Measurements from ENCODE around the gene NSD1. TPM values are rescaled to one million over a fixed set of nuclear protein-coding genes. Genes with fewer than 3 reads are reported as not detected.

The NSD1 gene
- total RNA-seq, 1 donor from 2014 or later = 178 TPM

DNA sequence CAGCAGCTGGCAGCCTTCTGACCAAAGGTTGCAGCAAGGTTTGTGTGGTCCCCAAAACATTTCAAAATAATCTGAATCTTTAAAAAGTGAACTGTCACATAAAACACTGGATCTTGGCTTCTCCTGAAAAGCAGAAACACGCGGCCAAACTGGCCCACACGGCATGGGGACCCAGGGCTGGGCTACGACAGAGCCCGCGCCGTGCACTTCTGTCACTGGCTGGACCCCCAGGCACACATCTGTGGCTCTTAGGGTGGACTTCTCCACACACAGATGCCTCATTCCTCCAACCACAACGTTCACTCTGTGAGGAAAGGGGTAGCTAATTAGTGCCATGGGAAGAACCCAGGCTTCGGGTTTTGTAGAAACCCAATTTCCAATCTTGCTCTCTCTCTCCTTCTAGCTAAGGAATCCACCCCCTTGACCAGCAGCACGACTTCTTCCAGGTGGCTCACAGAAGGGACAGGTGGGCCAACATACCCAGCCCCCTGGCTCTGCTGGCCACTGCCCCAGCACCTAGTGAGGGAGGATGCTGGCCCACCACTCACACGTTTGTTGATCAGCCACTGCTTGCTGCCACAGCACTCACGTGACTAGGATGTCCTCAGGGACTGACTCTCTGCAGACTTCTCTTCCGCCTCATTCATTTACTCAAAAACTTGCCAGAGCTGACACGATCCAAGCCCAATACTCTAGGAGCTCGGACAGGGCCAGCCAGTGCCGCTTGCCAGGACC is 200.0 kb downstream of the NSD1 start:
- TF ChIP-seq, protein P1, sequence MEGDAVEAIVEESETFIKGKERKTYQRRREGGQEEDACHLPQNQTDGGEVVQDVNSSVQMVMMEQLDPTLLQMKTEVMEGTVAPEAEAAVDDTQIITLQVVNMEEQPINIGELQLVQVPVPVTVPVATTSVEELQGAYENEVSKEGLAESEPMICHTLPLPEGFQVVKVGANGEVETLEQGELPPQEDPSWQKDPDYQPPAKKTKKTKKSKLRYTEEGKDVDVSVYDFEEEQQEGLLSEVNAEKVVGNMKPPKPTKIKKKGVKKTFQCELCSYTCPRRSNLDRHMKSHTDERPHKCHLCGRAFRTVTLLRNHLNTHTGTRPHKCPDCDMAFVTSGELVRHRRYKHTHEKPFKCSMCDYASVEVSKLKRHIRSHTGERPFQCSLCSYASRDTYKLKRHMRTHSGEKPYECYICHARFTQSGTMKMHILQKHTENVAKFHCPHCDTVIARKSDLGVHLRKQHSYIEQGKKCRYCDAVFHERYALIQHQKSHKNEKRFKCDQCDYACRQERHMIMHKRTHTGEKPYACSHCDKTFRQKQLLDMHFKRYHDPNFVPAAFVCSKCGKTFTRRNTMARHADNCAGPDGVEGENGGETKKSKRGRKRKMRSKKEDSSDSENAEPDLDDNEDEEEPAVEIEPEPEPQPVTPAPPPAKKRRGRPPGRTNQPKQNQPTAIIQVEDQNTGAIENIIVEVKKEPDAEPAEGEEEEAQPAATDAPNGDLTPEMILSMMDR (IDR thresholded peaks at IDR 0.05; ENCODE audit: unreplicated experiment) = no peak

DNA sequence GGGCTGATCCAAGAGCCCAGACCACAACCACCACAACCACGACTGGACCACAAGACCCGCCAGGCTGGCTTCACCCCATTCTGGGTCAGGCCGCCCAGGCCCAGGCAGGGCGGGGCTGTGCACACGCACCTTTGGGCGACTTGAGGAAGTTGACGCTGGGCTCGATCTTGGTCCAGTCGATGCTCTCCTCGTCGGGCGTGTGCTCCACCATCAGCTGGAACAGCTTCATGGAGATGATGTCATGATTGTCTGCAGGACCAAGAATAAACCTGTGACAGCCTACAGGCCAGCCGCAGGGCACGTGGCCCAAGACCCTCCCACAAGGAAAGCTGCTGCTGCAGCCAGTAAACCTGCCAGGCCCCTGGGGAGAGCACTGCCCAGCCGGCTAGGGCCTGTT is 200.6 kb downstream of the NSD1 start:
- Mint-ChIP-seq H3K4me1 (ENCODE audit: low read depth) (peaks cover 2% of the 10 kb centered on the region), H3K9me3 (ENCODE audit: low read depth) (no peaks in the 10 kb centered on the region), H3K36me3 (ENCODE audit: insufficient read depth) (peaks cover 37% of the 10 kb centered on the region), H3K27ac (no peak overlapping the region), H3K4me3 (ENCODE audit: low read depth) (no peak overlapping the region), H3K27me3 (no peaks in the 10 kb centered on the region)
- DNase-seq (ENCODE audit: low spot score, unreplicated experiment) = no peak
- TF ChIP-seq, protein P1 (IDR thresholded peaks at IDR 0.05; ENCODE audit: unreplicated experiment) = no peak

More for the DNA sequence above, 200.0 kb downstream of the NSD1 start:
- Mint-ChIP-seq H3K9me3 (ENCODE audit: low read depth) (no peaks in the 10 kb centered on the region), H3K27me3 (no peaks in the 10 kb centered on the region), H3K27ac (no peak overlapping the region), H3K36me3 (ENCODE audit: insufficient read depth) (peaks cover 37% of the 10 kb centered on the region), H3K4me1 (ENCODE audit: low read depth) (peaks cover 2% of the 10 kb centered on the region), H3K4me3 (ENCODE audit: low read depth) (no peak overlapping the region)
- DNase-seq (ENCODE audit: low spot score, unreplicated experiment) = no peak

DNA sequence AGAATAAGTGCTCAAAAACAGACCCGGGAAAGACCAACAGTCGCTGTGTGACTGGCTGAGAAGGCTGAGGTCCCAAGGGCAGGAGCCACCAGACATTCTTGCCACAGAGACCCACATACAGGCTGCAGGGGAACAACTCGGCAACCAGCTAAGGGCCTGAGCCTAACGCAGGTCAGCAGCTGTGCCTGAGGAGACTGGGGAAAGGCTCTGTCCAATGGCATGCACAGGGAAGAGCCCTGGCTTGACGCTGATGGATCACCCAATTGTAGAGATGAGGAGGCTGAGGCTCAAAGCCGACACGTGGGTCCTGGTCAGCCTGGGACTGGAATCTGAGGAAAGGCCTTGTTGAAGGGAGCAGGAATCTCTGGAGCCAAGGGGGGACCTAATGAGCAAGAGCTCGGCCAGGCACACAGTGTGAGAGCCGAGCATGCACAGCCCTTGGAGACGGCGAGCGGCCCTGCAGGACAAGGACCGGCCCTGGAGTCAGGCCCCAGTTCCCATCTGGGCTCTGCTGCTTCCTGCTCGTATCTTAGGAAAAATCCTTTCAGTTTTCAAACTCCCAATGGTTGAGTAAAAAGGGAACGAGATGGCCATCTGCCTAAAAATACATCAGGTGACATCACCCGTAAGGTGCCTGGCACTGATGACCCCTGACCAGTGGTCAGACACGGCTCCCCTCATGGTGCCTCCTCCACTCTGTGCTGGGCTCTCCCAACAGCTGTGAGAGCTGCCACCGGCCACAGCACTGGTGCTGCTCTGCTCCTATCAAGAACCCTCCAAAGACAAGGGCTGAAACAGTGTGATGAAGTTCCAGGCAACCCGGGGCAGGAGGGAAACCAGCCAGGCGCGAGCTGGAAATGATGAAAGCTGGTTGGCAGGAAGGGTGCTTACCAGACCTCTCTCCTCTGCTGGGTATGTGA is 201.5 kb downstream of the NSD1 start:
- peaks cover under 1% of the 10 kb centered on the region for H3K4me1 Mint-ChIP-seq (ENCODE audit: low read depth)
- H3K9me3 Mint-ChIP-seq (ENCODE audit: low read depth) = no peaks in the 10 kb centered on the region
- H3K4me3 Mint-ChIP-seq (ENCODE audit: low read depth) = no peak overlapping the region
- no peak for DNase-seq (ENCODE audit: low spot score, unreplicated experiment)
- H3K27ac Mint-ChIP-seq = no peak overlapping the region
- peaks cover 34% of the 10 kb centered on the region for H3K36me3 Mint-ChIP-seq (ENCODE audit: insufficient read depth)
- no peaks in the 10 kb centered on the region for H3K27me3 Mint-ChIP-seq
- TF ChIP-seq, protein P1 (IDR thresholded peaks at IDR 0.05; ENCODE audit: unreplicated experiment) = no peak

DNA sequence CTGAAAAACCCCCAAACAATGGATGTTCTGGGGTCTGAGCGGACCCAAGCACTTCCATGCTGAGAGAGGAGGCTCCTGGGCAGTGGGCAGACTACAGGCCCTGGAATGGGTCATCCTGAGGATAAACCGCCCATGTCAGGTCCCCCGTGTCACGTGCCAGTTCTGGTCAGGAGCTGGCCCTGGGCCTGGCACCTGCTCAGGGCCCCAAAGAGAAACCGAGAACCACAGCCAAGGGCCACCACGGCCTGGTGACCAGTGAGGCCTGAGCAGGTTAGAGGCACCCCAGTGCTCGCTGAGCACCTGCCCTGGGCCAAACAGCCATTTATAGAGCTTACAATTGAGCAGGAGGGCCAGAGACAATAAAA is 202.1 kb downstream of the NSD1 start:
- TF ChIP-seq, protein P1 (IDR thresholded peaks at IDR 0.05; ENCODE audit: unreplicated experiment) = no peak
- Mint-ChIP-seq H3K27me3 (no peaks in the 10 kb centered on the region), H3K4me3 (ENCODE audit: low read depth) (no peak overlapping the region), H3K27ac (no peak overlapping the region), H3K9me3 (ENCODE audit: low read depth) (no peaks in the 10 kb centered on the region), H3K4me1 (ENCODE audit: low read depth) (no peaks in the 10 kb centered on the region), H3K36me3 (ENCODE audit: insufficient read depth) (peaks cover 28% of the 10 kb centered on the region)
- DNase-seq (ENCODE audit: low spot score, unreplicated experiment) = no peak

DNA sequence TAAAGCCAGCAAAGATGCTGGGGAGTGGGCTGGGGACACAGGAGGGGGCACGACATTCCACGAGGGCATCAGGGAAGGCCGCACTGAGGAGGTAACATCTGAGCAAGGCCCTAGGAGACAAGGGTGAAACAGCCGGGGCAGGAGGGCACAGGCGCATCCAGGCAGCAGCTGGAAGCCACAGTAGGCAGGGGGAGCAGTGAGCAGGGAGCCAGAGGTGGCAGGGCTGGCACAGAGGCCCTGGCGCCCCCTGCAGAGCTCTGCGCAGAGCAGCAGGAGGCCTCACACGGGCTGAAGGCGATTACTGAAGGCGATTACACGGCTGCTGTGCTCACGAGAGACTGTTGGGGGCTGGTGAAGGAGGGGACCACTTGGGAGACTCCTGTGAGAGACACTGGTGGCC is 202.5 kb downstream of the NSD1 start:
- no peak overlapping the region for H3K27ac Mint-ChIP-seq

More for the DNA sequence above, 202.5 kb downstream of the NSD1 start:
- no peak for DNase-seq (ENCODE audit: low spot score, unreplicated experiment)
- peaks cover 28% of the 10 kb centered on the region for H3K36me3 Mint-ChIP-seq (ENCODE audit: insufficient read depth)
- H3K4me3 Mint-ChIP-seq (ENCODE audit: low read depth) = no peak overlapping the region
- H3K27me3 Mint-ChIP-seq = no peaks in the 10 kb centered on the region
- H3K9me3 Mint-ChIP-seq (ENCODE audit: low read depth) = no peaks in the 10 kb centered on the region
- H3K4me1 Mint-ChIP-seq (ENCODE audit: low read depth) = no peaks in the 10 kb centered on the region
- TF ChIP-seq, protein P1 (IDR thresholded peaks at IDR 0.05; ENCODE audit: unreplicated experiment) = peak; percentile 46

All from progenitor cell of endocrine pancreas (in vitro differentiated cells).